ENCODE measurements around the gene METTL21A. TPM values are rescaled to one million over a fixed set of nuclear protein-coding genes. Genes with fewer than 3 reads are reported as not detected.
A peak's percentile ranks its signal among the peaks of the same experiment; 100 is the strongest.

METTL21A gene
- total RNA-seq, 1 donor from 2014 or later: 33.4 TPM

DNA sequence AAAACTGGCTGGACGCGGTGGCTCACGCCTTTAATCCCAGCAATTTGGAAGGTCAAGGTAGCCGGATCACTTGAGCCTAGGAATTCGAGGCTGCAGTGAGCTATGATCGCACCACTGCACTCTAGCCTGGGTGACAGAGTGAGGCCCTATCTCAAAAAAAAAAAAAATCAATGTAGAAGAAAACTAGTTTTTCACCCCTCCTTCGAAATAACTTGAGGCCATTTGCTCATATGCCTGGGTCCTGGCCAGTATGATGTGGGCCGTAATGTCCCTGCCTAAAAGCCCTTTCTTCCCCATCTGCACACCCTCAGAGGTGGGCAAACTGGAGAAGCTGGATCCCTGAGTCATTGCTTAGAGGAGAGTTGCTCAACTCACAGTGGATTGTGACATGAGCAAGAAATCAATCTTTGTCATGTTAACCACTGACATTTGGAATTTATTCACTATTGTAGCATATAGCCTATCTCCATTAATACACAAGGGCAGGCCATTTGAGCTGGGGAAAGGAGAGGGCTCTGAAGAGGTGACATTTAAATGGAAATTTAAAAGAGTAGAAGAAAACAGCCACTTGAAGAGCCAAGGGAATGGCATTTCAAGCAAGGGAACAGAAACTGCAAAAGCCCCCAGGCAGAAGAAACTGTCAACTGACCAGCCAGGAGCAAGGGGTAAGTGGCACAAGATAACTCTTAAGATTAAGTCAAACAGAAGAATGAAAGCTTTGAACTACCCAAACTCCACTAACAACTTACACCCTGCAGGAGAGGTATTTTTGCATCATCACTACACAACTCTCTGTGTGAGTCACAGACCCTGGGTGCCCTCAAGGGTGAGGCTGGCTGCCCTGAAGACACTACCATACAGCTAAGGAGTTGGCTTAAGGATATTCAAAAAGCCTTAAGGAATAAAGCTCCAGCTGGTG, 7.6 kb upstream of the METTL21A start:
- Mint-ChIP-seq H3K9me3 (no peaks in the 10 kb centered on the region), H3K27me3 (ENCODE audit: low read depth) (no peaks in the 10 kb centered on the region), H3K4me3 (no peak overlapping the region), H3K4me1 (no peaks in the 10 kb centered on the region), H3K27ac (ENCODE audit: unreplicated experiment) (no peak overlapping the region), H3K36me3 (ENCODE audit: low read depth) (no peaks in the 10 kb centered on the region)
- no peak for DNase-seq (ENCODE audit: low read depth, low spot score)
- TF ChIP-seq, protein P1, sequence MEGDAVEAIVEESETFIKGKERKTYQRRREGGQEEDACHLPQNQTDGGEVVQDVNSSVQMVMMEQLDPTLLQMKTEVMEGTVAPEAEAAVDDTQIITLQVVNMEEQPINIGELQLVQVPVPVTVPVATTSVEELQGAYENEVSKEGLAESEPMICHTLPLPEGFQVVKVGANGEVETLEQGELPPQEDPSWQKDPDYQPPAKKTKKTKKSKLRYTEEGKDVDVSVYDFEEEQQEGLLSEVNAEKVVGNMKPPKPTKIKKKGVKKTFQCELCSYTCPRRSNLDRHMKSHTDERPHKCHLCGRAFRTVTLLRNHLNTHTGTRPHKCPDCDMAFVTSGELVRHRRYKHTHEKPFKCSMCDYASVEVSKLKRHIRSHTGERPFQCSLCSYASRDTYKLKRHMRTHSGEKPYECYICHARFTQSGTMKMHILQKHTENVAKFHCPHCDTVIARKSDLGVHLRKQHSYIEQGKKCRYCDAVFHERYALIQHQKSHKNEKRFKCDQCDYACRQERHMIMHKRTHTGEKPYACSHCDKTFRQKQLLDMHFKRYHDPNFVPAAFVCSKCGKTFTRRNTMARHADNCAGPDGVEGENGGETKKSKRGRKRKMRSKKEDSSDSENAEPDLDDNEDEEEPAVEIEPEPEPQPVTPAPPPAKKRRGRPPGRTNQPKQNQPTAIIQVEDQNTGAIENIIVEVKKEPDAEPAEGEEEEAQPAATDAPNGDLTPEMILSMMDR (conservative IDR thresholded peaks at IDR 0.05): no peak

DNA sequence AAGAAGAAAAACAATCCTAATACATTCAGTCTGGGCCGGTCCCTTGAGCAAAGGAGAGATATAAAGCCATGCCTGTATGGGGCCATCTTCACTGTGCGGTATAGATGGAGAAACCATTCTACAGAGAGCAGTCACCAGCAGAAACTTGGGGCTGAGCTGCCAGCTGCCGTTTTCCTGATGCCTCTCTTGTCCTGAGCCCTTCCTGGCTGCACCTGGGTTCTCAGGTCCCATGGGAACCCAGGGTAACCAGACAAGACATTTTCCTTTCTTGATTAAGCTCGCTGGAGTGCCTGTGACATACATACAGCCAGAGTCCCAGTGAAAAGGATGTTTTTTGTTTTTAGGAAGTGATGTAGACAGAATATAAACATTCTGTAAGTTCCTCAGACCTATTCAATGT, 5.3 kb upstream of the METTL21A start:
- Mint-ChIP-seq H3K4me3 (no peak overlapping the region), H3K27me3 (ENCODE audit: low read depth) (no peaks in the 10 kb centered on the region), H3K36me3 (ENCODE audit: low read depth) (no peaks in the 10 kb centered on the region), H3K4me1 (peaks cover 7% of the 10 kb centered on the region), H3K9me3 (no peaks in the 10 kb centered on the region), H3K27ac (ENCODE audit: unreplicated experiment) (no peak overlapping the region)
- TF ChIP-seq, protein P1 (conservative IDR thresholded peaks at IDR 0.05): no peak
- DNase-seq (ENCODE audit: low read depth, low spot score): no peak

DNA sequence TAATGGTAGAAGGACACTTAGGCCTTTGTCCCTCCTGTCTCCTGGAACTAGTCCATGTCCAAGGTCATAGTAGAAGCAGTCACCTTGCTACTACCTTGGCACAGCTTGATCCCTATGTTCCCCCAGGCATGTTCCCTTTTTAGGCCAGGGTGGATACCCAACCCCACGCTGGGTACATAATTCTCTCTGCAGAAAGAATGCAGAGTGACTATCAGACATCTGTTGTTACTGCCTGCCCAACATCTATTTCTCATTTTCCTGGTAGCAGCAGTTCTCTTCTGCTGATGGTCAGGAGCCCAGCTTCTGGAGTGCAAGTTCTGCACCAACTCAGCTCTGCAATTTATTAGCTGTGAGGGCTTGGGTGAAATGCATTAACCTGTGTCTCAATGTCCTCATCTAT, 4.4 kb upstream of the METTL21A start:
- Mint-ChIP-seq H3K4me3 (peak overlapping the region; percentile 74), H3K27me3 (ENCODE audit: low read depth) (no peaks in the 10 kb centered on the region), H3K27ac (ENCODE audit: unreplicated experiment) (no peak overlapping the region), H3K4me1 (peaks cover 10% of the 10 kb centered on the region), H3K9me3 (no peaks in the 10 kb centered on the region), H3K36me3 (ENCODE audit: low read depth) (no peaks in the 10 kb centered on the region)
- TF ChIP-seq, protein P1 (conservative IDR thresholded peaks at IDR 0.05): no peak
- no peak for DNase-seq (ENCODE audit: low read depth, low spot score)

DNA sequence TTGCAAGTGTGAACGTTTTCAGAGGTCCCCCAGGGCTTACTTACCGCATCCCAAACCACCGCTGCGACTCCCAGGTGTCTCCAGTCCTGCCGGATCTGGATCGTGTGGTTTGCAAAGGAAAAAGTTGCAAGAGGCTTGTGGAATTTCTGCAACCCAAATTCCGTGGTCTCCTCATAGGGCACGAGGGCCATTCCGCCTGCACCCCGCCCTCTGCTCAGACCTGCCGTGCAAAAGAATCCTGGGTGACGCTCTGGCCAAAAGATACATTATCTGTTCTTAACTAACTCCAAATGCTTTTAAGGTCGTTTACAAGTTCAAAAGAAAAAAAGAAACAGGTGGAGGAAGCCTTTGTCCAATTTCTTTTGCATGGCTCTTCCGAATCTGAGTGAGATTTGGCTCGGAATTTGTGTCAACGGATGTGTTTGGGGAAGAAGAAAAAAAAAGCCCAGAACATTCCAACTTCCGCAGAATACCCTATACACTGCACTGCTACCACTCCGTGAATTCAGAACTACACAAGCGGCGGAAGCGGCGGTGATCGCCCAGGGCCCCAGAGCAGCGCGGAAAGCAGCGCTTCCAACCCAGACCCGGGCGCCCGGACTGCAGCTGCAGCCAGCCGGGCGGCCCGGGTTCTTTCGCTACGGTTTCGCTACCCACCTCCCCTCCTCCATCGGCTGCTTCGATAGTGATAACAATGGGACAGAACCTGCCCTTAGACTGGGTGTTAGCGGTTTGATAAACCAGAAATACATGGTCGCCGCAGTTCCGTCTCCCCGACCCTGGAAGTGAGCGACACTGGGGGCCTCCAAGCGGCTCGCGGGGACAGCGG, 795 bp downstream of the METTL21A start:
- H3K9me3 Mint-ChIP-seq: no peaks in the 10 kb centered on the region
- DNase-seq (ENCODE audit: low read depth, low spot score): peak; percentile 51
- H3K27me3 Mint-ChIP-seq (ENCODE audit: low read depth): no peaks in the 10 kb centered on the region
- peaks cover 26% of the 10 kb centered on the region for H3K4me1 Mint-ChIP-seq
- H3K27ac Mint-ChIP-seq (ENCODE audit: unreplicated experiment): peak overlapping the region; percentile 84
- H3K4me3 Mint-ChIP-seq: peak overlapping the region; percentile 94
- TF ChIP-seq, protein P1 (conservative IDR thresholded peaks at IDR 0.05): no peak
- peaks cover 2% of the 10 kb centered on the region for H3K36me3 Mint-ChIP-seq (ENCODE audit: low read depth)

DNA sequence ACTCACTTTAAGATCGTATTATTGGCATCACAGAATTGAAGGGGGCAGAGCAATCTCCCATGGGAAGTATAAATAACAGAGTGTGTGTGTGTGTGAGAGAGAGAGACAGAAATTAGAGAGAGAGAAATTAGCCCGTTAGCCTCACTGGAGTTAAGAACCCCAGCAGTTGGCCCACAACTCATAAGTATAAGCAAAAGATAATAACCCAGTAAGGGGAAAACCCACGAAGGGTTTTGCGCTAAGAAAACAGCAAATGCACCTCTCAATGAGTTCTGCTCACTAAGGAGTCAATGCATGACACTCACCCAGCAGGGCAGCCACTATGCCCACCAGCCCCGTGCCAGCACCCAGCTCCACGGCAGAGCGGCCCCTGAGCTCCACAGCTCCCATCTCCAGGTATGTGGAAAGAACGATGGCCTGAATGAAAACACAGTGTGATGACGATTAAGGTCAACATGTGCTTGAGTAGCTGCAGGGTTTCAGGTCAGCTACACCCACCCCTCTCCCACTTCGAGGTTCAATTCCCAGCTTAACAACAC, 3.6 kb downstream of the METTL21A start:
- peaks cover 4% of the 10 kb centered on the region for H3K36me3 Mint-ChIP-seq (ENCODE audit: low read depth)
- peaks cover 34% of the 10 kb centered on the region for H3K4me1 Mint-ChIP-seq
- TF ChIP-seq, protein P1 (conservative IDR thresholded peaks at IDR 0.05): no peak
- no peak for DNase-seq (ENCODE audit: low read depth, low spot score)
- peak overlapping the region; percentile 11 for H3K4me3 Mint-ChIP-seq
- no peak overlapping the region for H3K27ac Mint-ChIP-seq (ENCODE audit: unreplicated experiment)
- H3K27me3 Mint-ChIP-seq (ENCODE audit: low read depth): no peaks in the 10 kb centered on the region
- no peaks in the 10 kb centered on the region for H3K9me3 Mint-ChIP-seq

All from neural crest cell (in vitro differentiated cells).